Osteocyte (in vitro differentiated cells): ENCODE data around the gene PCDHGB4. TPM values are rescaled to one million over a fixed set of nuclear protein-coding genes. Genes with fewer than 3 reads are reported as not detected.

Experiments used
- DNase-seq: peaks from one replicate; pipeline ENCODE4 v3.0.0; 2021; ENCODE audit warnings: mixed read lengths; ENCODE audit not compliant: unreplicated experiment; ENCODE audit errors: extremely low spot score
- H3K27ac Mint-ChIP-seq: one replicate; pipeline ENCODE4 v1.8.0; 2021; ENCODE audit warnings: mild to moderate bottlenecking, mixed read lengths; ENCODE audit not compliant: unreplicated experiment
- H3K27me3 Mint-ChIP-seq: one replicate; pipeline ENCODE4 v1.8.0; 2021; ENCODE audit warnings: mixed read lengths; ENCODE audit not compliant: unreplicated experiment
- H3K36me3 Mint-ChIP-seq: one replicate; pipeline ENCODE4 v1.8.0; 2021; ENCODE audit warnings: mixed read lengths; ENCODE audit not compliant: unreplicated experiment
- H3K4me1 Mint-ChIP-seq: one replicate; pipeline ENCODE4 v1.8.0; 2021; ENCODE audit warnings: mixed read lengths; ENCODE audit not compliant: unreplicated experiment
- H3K4me3 Mint-ChIP-seq: one replicate; pipeline ENCODE4 v1.8.0; 2021; ENCODE audit warnings: mild to moderate bottlenecking, moderate library complexity, mixed read lengths; ENCODE audit not compliant: unreplicated experiment
- H3K9me3 Mint-ChIP-seq: one replicate; pipeline ENCODE4 v1.8.0; 2021; ENCODE audit warnings: mixed read lengths; ENCODE audit not compliant: unreplicated experiment
- CTCF ChIP-seq: fragments of 200-600 bp; sonication (generic); IDR thresholded peaks from 2 replicates; pipeline ENCODE4 v1.5.0; 2021; ENCODE audit warnings: antibody characterized with exemption, mild to moderate bottlenecking, moderate library complexity
- total RNA-seq: library from RNA; stranded (reverse); gene quantifications from 2 replicates; pipeline ENCODE4 v1.2.1, GENCODE V29; 2021

Gene PCDHGB4
- total RNA-seq, 1 donor from 2014 or later = 10.8 TPM

GRCh38 chr5:141354900-141355469, 32.5 kb upstream of the PCDHGB4 start, which contains the start of gene PCDHGA4:
TSS of gene PCDHGA4 (plus strand) at chr5:141355021. CDS start at chr5:141355108, 87 bp downstream.
- no peak for DNase-seq
- peaks cover 1% of the 10 kb centered on the region for H3K36me3 Mint-ChIP-seq
- peaks cover 1% of the 10 kb centered on the region for H3K4me1 Mint-ChIP-seq
- H3K4me3 Mint-ChIP-seq = no peak within 1 kb of the TSS
- H3K27ac Mint-ChIP-seq = no peak within 1 kb of the TSS
- H3K9me3 Mint-ChIP-seq = peaks cover 35% of the 10 kb centered on the region
- no peak for TF ChIP-seq CTCF
- H3K27me3 Mint-ChIP-seq = no peaks in the 10 kb centered on the region

GRCh38 chr5:141355641-141356040, 31.9 kb upstream of the PCDHGB4 start:
- no peaks in the 10 kb centered on the region for H3K36me3 Mint-ChIP-seq
- H3K4me1 Mint-ChIP-seq = no peaks in the 10 kb centered on the region
- H3K27me3 Mint-ChIP-seq = no peaks in the 10 kb centered on the region
- no peak for DNase-seq
- no peak overlapping the region for H3K27ac Mint-ChIP-seq
- H3K4me3 Mint-ChIP-seq = no peak overlapping the region
- no peak for TF ChIP-seq CTCF
- peaks cover 37% of the 10 kb centered on the region for H3K9me3 Mint-ChIP-seq

GRCh38 chr5:141356133-141356532, 31.4 kb upstream of the PCDHGB4 start:
- H3K27me3 Mint-ChIP-seq = no peaks in the 10 kb centered on the region
- no peak overlapping the region for H3K27ac Mint-ChIP-seq
- no peaks in the 10 kb centered on the region for H3K4me1 Mint-ChIP-seq
- no peaks in the 10 kb centered on the region for H3K36me3 Mint-ChIP-seq
- no peak for TF ChIP-seq CTCF
- peaks cover 38% of the 10 kb centered on the region for H3K9me3 Mint-ChIP-seq
- no peak for DNase-seq
- H3K4me3 Mint-ChIP-seq = no peak overlapping the region

- Mint-ChIP-seq H3K27ac (no peak overlapping the region), H3K9me3 (peaks cover 38% of the 10 kb centered on the region), H3K4me3 (no peak overlapping the region), H3K27me3 (no peaks in the 10 kb centered on the region), H3K4me1 (no peaks in the 10 kb centered on the region), H3K36me3 (no peaks in the 10 kb centered on the region)
- TF ChIP-seq CTCF = no peak
- no peak for DNase-seq
Measured at GRCh38 chr5:141356950-141357349, 30.5 kb upstream of the PCDHGB4 start.

GRCh38 chr5:141359790-141360426, 27.6 kb upstream of the PCDHGB4 start, which contains the start of gene PCDHGB2:
TSS of gene PCDHGB2 (plus strand) at chr5:141359994. CDS start at chr5:141360136, 142 bp downstream.
- no peaks in the 10 kb centered on the region for H3K36me3 Mint-ChIP-seq
- no peak for DNase-seq
- H3K27me3 Mint-ChIP-seq = no peaks in the 10 kb centered on the region
- H3K9me3 Mint-ChIP-seq = peaks cover 45% of the 10 kb centered on the region
- H3K27ac Mint-ChIP-seq = no peak within 1 kb of the TSS
- peak; percentile 9 for TF ChIP-seq CTCF
- H3K4me1 Mint-ChIP-seq = no peaks in the 10 kb centered on the region
- no peak within 1 kb of the TSS for H3K4me3 Mint-ChIP-seq
